HG02943 (cell line): ENCODE data around the gene CLMP.

ENCODE experiments used
- ATAC-seq: cut with Tn5 transposase; IDR thresholded peaks from one replicate; pipeline ENCODE4 v1.9.1; 2021; ENCODE audit warnings: mild to moderate bottlenecking, low read depth, moderate library complexity; ENCODE audit not compliant: unreplicated experiment

Gene CLMP

GRCh38 chr11:123191939-123192338 is 3.1 kb downstream of the CLMP start:
- ATAC-seq = no peak

- no peak for ATAC-seq
Observed at GRCh38 chr11:123190518-123190917, 4.5 kb downstream of the CLMP start.

GRCh38 chr11:123188508-123189165 is 6.4 kb downstream of the CLMP start:
- no peak for ATAC-seq

- no peak for ATAC-seq
Observed at GRCh38 chr11:123187665-123188507, 7.2 kb downstream of the CLMP start.

- ATAC-seq = no peak
Observed at GRCh38 chr11:123187248-123187647, 7.8 kb downstream of the CLMP start.

- ATAC-seq = no peak
Observed at GRCh38 chr11:123186286-123186685, 8.8 kb downstream of the CLMP start.

GRCh38 chr11:123185326-123185725 is 9.7 kb downstream of the CLMP start:
- no peak for ATAC-seq

GRCh38 chr11:123184531-123184930 is 10.5 kb downstream of the CLMP start:
- ATAC-seq = no peak

GRCh38 chr11:123183391-123184099 is 11.5 kb downstream of the CLMP start:
- no peak for ATAC-seq

- ATAC-seq = no peak
Observed at GRCh38 chr11:123181767-123182500, 13.1 kb downstream of the CLMP start.

- ATAC-seq = no peak
Observed at GRCh38 chr11:123181075-123181474, 14.0 kb downstream of the CLMP start.

GRCh38 chr11:123180574-123180973 is 14.5 kb downstream of the CLMP start:
- ATAC-seq = no peak

- ATAC-seq = no peak
Observed at GRCh38 chr11:123180166-123180565, 14.9 kb downstream of the CLMP start.

GRCh38 chr11:123179586-123179985 is 15.5 kb downstream of the CLMP start:
- no peak for ATAC-seq

GRCh38 chr11:123178186-123178585 is 16.9 kb downstream of the CLMP start:
- no peak for ATAC-seq

GRCh38 chr11:123176785-123177184 is 18.3 kb downstream of the CLMP start:
- no peak for ATAC-seq

- ATAC-seq = no peak
Observed at GRCh38 chr11:123174196-123175183, 20.6 kb downstream of the CLMP start.

GRCh38 chr11:123173856-123174186 is 21.2 kb downstream of the CLMP start:
- no peak for ATAC-seq

GRCh38 chr11:123173040-123173855 is 21.8 kb downstream of the CLMP start:
- ATAC-seq = no peak
